SJCRH30 (cell line): ENCODE measurements around the gene UQCC2. TPM values are rescaled to one million over a fixed set of nuclear protein-coding genes. Genes with fewer than 3 reads are reported as not detected.

Experiments used
- DNase-seq, 2 experiments: peaks; one replicate each; pipeline ENCODE4 v3.0.0-alpha.2; 2015 to 2020
- H3K27ac ChIP-seq: fragments of 250-450 bp; sonication (Bioruptor Pico); 2 replicates; pipeline ENCODE4 v1.5.1; 2020; ENCODE audit warnings: mild to moderate bottlenecking, moderate library complexity
- H3K27me3 ChIP-seq: fragments of 250-450 bp; sonication (Bioruptor Pico); 2 replicates; pipeline ENCODE4 v1.5.1; 2020; ENCODE audit warnings: mild to moderate bottlenecking, moderate library complexity
- H3K36me3 ChIP-seq: fragments of 250-450 bp; sonication (Bioruptor Pico); 2 replicates; pipeline ENCODE4 v1.5.1; 2020; ENCODE audit warnings: mild to moderate bottlenecking, moderate library complexity
- H3K4me1 ChIP-seq: fragments of 250-450 bp; sonication (Bioruptor Pico); 2 replicates; pipeline ENCODE4 v1.5.1; 2020; ENCODE audit warnings: mild to moderate bottlenecking, moderate library complexity
- H3K4me3 ChIP-seq: fragments of 250-450 bp; sonication (Bioruptor Pico); 2 replicates; pipeline ENCODE4 v1.5.1; 2020; ENCODE audit warnings: mild to moderate bottlenecking, moderate library complexity
- H3K9me3 ChIP-seq: fragments of 250-450 bp; sonication (Bioruptor Pico); replicated peaks from 2 replicates; pipeline ENCODE4 v1.5.1; 2020; ENCODE audit warnings: mild to moderate bottlenecking, moderate library complexity
- total RNA-seq: library from RNA; depleted of rRNA; stranded (reverse); fragments of >200 nt; shearing (Covaris generic); gene quantifications from 2 replicates; pipeline ENCODE4 v1.2.3, GENCODE V29; 2014; rRNA removed

Gene UQCC2
- total RNA-seq = 29.7 and 30.7 TPM in 2 replicates

DNA sequence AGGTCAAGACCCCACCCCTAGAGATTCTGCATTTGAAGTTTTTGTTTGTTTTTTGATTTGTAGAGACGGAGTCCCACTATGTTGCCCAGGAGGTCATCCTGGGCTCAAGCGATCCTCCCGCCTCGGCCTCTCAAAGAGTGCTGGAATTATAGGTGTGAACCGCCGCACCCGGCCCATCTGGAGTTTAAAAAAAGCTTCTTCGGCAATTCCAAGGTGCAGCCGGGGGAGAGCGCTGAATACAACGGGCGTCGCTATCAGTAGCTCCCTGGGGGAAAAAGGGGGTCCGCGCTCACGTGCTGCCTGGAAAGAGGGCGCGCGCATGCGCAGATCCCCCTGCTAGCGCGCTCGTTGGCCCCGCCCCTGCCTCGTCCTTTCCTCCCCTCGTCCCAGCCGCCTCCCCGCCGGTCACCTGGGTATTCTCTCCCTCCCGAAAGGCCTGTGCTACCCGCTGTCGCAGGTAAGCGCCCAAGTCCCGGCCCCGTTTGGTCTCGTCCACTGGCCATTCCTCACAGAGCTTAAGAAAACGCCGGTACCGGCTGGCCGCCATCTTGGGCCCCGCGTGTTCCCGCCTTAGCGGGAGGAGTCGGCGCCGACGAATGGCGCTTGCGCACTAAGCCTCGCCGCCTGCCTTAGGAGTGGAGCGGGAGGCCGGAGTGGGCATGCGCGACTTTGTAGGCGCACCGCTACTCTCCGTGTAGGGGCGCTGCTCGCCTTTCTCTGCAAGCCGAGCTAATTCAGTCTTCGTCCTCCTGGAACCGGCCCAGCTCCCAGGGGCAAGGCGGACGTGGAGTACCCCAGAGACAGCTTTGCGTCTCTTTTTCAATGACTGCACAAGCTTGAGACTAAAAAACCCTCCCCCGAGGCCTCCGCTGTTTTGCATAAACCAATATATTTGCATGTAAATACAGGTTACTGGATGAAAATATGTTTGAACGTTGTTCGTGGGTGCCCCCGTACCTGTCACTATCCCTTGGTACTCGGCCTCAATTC, at the start of gene UQCC2:
UQCC2 (minus strand) TSS at position 561 of the 990 bp plus-strand sequence; CDS start at position 547, 14 bp downstream.
- peaks cover 4% of the 10 kb centered on the region; the same call in 1 of the 2 replicates for H3K4me1 ChIP-seq
- peak within 1 kb of the TSS; percentile 97 for H3K27ac ChIP-seq
- DNase-seq = peak; percentile 97 to 98
- peak within 1 kb of the TSS; percentile 73 for H3K4me3 ChIP-seq
- H3K9me3 ChIP-seq = no peaks in the 10 kb centered on the region
- H3K27me3 ChIP-seq = no peaks in the 10 kb centered on the region
- H3K36me3 ChIP-seq = peaks cover 5% of the 10 kb centered on the region

DNA sequence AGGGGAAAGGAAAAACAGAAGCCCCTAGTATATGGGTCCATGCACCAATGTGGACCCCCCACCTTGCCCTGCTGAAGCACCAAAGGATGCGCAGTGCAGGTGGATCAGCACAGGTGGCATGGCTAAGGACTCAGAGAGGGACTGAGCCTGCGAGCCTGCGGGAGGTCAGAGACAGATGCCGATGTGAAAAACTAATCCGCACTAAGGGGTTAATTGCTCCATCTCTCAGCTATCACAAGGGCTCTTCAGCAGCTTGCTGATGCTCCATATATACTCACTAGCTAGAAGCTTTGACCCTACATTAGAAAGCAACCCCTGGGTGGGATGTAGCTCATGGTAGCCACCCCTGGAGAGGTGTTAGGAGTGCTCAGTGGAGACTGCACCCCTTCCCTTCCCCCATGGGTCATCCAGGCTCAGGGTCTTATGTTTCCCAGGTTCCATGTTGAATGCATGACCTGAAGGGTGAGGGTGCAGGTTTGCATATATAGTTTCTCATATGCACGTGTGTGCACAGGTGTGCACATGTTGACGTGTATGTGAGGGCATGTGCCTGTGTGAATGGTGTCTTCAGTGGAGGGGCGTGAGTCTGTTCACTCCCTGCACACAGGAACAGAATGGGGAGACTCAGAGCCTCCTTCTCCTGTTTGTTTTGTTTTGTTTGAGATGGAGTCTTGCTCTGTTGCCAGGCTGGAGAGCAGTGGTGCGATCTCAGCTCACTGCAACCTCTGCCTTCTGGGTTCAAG, 48.6 kb upstream of the UQCC2 start:
- Histone ChIP-seq H3K4me3 (no peak overlapping the region), H3K9me3 (no peaks in the 10 kb centered on the region), H3K27ac (no peak overlapping the region), H3K4me1 (peaks cover 27% of the 10 kb centered on the region), H3K27me3 (no peaks in the 10 kb centered on the region), H3K36me3 (no peaks in the 10 kb centered on the region)
- DNase-seq = no peak

DNA sequence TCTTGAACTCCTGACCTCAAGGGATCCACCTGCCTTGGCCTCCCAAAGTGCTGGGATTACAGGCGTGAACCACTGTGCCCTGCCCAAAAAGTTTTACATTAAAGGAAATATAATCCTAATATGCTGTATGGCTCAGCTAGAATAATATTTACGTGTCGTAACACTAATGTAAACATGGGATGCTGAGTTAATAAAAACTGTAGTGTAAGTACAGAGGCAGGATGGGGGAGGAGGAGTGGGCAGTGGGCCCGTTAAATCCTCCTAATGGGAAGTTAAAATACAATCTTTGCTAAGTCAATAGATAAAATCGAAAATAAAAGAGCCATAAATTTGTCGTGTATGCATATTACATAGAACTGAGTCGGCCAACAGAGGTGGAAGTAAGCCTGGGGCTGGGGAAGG, 47.3 kb upstream of the UQCC2 start:
- no peaks in the 10 kb centered on the region for H3K36me3 ChIP-seq
- H3K9me3 ChIP-seq = no peaks in the 10 kb centered on the region
- H3K4me3 ChIP-seq = no peak overlapping the region
- DNase-seq = no peak
- no peak overlapping the region for H3K27ac ChIP-seq
- H3K4me1 ChIP-seq = peaks cover 31% of the 10 kb centered on the region
- no peaks in the 10 kb centered on the region for H3K27me3 ChIP-seq

DNA sequence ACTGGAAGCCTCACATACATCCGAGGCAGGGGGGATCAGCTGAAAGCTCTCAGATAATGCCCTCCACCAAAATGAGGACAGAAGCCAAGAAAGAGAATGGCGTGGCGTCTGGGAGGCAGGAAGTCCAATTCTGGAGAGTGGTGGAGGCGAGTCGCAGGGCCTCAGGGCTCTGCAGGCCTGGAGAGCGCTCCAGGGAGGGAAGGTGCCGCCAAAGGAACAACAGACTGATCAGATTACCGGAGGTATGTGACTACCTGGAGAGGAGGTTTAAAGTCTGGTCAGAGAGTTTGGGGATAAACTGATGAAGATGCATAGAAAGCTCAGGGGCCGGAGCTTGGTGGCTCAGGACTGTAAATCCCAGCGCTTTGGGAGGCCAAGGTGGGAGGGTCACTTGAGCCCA, 46.4 kb upstream of the UQCC2 start:
- no peaks in the 10 kb centered on the region for H3K27me3 ChIP-seq
- H3K9me3 ChIP-seq = no peaks in the 10 kb centered on the region
- H3K36me3 ChIP-seq = no peaks in the 10 kb centered on the region
- peaks cover 31% of the 10 kb centered on the region for H3K4me1 ChIP-seq
- no peak overlapping the region for H3K27ac ChIP-seq
- no peak overlapping the region for H3K4me3 ChIP-seq
- no peak for DNase-seq

DNA sequence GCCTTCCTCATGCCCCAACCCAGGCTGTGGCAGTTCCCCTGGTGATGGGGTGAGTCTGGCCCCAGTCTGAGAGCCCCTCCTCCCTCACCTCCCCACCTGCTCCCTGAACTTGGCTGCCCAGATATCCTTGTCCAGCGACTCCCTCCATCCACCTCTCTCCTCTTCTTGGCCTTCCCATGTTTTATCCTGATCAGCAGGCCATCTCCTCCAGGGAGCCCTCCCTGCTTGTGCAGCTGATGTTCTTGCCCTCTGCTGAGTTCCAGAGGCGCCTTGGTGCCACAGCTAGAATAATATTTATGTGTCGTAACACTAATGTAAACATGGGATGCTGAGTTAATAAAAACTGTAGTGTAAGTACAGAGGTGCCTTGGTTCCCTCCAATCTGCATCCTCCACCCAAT, 45.6 kb upstream of the UQCC2 start:
- no peaks in the 10 kb centered on the region for H3K36me3 ChIP-seq
- DNase-seq = no peak
- H3K4me1 ChIP-seq = peaks cover 35% of the 10 kb centered on the region
- H3K9me3 ChIP-seq = no peaks in the 10 kb centered on the region
- no peak overlapping the region for H3K27ac ChIP-seq
- H3K4me3 ChIP-seq = no peak overlapping the region
- no peaks in the 10 kb centered on the region for H3K27me3 ChIP-seq

DNA sequence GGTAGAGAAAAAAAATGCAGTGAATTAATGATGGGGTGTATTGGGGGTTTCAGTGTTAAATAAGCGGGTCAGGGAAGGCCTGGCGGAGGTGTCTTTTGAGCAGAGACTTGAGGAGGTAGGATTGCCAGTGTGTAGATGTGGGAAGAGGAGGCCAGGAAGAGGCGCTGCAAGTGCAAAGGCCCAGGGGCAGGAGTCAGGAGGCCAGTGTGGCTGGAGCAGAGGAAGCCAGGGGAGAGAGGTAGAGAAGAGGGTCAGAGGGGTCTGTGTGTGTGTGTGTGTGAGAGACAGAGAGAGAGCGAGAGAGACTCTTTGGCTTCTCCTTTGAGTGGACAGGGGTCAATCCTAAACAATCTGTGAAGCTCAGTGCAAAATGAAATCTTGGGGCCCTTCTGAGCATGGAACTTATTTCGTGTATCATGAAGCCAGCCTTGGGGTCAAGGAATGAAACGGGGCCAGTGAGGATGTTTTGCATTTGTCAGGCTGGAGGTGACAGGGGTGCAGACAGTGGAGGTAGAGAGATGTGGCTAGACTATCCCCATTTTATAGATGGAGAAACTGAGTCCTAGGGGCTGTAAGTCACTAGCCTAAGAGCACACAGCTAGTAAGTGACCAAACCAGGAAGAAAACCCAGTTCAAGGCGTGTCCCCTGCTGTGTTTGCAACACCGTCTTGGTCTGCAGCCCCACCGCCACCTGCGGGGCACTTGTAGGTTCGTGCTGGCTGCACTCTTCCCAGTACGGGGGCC, 44.9 kb upstream of the UQCC2 start:
- Histone ChIP-seq H3K4me3 (no peak overlapping the region), H3K4me1 (peaks cover 35% of the 10 kb centered on the region), H3K36me3 (no peaks in the 10 kb centered on the region), H3K9me3 (no peaks in the 10 kb centered on the region), H3K27me3 (no peaks in the 10 kb centered on the region), H3K27ac (no peak overlapping the region)
- DNase-seq = no peak

DNA sequence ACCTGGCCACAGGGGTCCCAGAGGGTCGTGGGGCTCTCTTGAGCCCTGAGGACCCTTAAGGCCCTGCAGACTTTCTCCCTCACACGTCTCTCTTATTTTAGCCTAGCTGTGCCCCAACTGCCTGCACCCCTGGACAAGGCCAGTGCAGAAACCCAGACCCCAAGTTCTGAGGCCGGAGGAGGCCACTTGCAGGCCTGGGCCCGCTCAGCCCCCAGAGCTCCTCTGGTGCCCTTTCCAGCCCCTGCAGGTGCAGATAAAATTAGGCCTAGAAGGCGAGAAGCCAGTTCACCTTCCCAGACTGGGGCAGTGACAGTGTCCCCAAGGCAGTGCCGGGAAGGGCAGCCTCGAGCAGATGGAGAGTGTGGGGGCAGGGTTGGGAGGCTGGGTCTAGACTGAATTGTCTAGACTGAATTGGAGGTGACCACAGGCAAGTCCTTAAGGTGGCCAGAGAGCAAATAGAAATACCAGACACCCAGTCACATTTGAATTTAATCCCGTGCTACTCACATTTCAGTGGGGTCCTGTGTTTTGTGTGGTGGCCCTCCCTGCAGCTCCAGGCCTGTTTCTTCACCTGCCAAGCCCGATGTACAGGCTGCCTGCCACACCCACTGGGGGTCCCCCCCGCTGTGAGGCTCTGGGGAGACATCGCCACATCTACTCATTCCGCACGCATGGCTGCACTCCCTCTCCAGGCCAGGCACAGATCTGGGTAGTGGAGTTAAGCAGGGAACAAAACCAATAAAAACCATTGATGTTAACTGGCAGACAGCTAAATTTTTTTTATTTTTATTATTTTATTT, 43.8 kb upstream of the UQCC2 start:
- no peaks in the 10 kb centered on the region for H3K36me3 ChIP-seq
- DNase-seq = peak in 1 of 2 experiments; percentile 54
- no peaks in the 10 kb centered on the region for H3K9me3 ChIP-seq
- no peak overlapping the region for H3K4me3 ChIP-seq
- no peaks in the 10 kb centered on the region for H3K27me3 ChIP-seq
- H3K4me1 ChIP-seq = peaks cover 35% of the 10 kb centered on the region
- H3K27ac ChIP-seq = no peak overlapping the region

DNA sequence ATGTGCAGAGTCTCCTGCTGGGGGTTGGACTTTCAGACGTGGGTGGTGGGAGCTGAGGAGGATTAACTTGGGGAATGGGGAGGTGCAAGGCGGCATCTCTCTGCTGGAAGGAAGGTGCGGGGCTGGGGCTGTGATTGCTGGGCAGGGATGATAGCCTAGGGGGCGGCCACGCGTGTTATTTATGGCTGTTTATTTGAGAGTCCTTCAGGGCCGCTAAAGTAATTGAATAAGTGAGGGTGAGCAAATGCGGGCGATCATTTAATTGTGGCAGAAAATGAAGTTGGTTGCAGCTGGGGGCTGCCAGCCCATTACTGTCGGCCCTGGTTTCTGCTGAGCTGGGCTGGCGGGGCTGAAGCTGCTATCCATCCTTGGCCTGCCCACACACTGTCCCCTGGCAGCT, 42.7 kb upstream of the UQCC2 start:
- DNase-seq = no peak
- no peak overlapping the region for H3K4me3 ChIP-seq
- H3K27ac ChIP-seq = no peak overlapping the region
- no peaks in the 10 kb centered on the region for H3K9me3 ChIP-seq
- H3K27me3 ChIP-seq = no peaks in the 10 kb centered on the region
- peaks cover 33% of the 10 kb centered on the region for H3K4me1 ChIP-seq
- no peaks in the 10 kb centered on the region for H3K36me3 ChIP-seq

DNA sequence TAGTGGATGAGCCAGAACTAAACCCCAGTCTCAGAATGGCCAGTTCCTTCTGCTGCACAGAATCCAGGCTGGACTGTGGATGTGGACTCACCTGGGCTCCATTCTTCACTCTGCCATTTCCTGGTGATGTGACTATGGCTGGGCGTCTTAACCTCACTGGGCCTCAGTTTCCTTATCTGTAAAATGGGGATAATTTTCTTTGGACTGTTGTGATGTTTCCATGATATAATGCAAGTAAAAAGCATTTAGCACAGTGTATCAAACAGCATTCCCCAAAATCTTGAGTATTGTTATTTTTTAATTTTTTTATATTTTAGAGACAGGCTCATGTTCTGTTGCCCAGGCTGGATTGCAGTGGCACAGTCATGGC, 41.1 kb upstream of the UQCC2 start:
- no peaks in the 10 kb centered on the region for H3K9me3 ChIP-seq
- no peaks in the 10 kb centered on the region for H3K36me3 ChIP-seq
- H3K27ac ChIP-seq = no peak overlapping the region
- no peaks in the 10 kb centered on the region for H3K27me3 ChIP-seq
- DNase-seq = no peak
- peaks cover 42% of the 10 kb centered on the region for H3K4me1 ChIP-seq
- H3K4me3 ChIP-seq = no peak overlapping the region

DNA sequence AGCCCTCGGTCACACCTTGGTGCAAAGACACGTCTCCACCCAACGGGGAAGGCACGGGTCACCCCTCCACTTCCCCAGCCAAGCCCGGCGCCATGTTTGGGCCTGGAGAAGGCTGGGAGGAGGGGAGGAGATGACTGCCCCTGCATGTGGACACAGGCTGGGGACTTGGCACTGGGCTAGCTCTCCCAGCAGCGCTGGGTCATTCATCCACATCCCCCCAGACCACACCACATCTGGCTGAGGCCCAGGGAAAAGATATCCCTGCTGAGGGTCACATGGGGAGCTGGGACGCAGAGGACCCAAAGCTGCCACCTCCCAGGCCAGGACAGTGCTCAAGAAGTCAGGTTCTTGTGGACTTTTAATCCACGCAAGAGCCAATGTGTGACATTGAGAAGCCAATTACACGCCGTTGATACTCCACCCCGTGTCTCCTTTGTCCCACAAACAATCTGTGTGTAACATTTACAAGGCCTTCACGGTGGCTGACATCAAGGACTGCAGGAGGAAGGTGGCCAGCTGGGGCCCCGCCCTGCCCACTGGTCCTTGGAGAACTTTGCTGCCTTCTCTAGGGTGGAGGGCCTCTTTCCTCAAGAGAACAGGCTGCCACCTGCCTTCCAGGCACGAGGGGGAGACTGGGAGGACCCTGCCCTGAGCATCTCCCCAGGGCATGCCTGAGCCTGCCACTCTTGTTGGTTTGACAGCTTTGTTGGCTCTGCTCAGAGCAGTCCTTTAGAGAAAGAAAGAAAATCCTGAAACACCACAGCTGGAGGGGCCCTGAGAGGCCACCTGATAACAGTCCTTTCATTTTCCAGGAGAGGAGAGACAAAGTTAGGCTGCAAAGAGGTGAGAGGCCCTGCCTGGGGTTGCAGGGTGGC, 40.5 kb upstream of the UQCC2 start:
- H3K27ac ChIP-seq = no peak overlapping the region

DNA sequence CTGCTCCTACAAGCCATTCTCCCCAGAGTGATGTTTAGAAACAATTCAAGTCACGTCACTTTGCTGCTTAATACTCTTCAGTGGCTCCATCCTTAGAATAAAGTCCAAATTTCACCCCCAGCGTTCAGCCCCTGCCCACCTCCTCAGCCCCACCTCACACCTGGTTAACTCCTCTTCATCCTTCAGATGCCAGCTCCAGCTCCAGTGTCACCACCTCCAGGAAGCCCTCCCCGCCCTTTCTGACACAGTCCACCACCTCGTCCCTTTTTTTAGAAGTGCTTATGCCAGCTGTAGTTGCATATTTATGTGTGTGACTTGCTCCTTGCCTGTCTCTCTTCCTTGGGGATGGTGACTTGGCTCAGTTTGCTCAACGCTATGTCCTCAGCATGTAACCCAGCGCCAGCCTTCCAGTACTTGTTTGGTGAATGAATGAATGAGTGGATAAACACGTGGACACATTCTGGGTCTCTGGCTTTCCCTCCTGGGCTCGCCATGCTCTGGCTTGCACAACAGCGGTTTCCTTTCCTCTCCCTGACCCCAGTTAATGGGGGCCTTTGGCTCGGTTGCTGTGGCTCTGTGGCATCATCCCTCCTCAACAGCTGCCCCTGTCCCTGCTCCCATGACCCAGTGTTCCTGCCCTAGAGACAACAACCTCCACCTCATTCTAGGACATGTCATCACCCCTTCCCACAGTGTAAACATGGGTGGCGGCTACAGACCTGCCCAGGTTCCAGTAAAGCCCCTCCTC, 38.9 kb upstream of the UQCC2 start:
- Histone ChIP-seq H3K36me3 (no peaks in the 10 kb centered on the region), H3K9me3 (no peaks in the 10 kb centered on the region), H3K27ac (no peak overlapping the region), H3K4me3 (no peak overlapping the region), H3K4me1 (peaks cover 46% of the 10 kb centered on the region), H3K27me3 (no peaks in the 10 kb centered on the region)
- DNase-seq = peak in 1 of 2 experiments; percentile 33

More for the DNA sequence above, 40.5 kb upstream of the UQCC2 start:
- Histone ChIP-seq H3K9me3 (no peaks in the 10 kb centered on the region), H3K36me3 (no peaks in the 10 kb centered on the region), H3K4me3 (no peak overlapping the region), H3K4me1 (peaks cover 48% of the 10 kb centered on the region), H3K27me3 (no peaks in the 10 kb centered on the region)
- DNase-seq = no peak

DNA sequence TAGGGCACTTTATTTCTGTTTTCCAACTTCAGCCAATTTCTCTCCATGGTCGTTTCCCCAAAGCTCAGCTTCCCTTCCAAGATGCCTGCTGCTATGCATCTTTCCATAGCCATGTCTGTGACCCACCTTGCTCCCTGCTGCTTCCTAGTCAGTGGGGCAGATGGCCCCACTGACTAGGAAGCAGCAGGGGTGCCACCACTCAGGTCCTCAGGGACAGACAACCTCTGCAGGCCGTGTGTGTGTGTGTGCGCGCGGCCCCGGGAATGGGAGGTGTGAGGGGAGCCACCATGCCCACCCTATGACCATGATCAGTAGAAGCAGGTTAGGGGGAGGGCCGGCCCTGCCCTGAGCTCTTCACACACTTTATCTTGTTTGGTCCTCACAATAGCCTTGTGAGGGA, 37.9 kb upstream of the UQCC2 start:
- Histone ChIP-seq H3K9me3 (no peaks in the 10 kb centered on the region), H3K4me3 (no peak overlapping the region), H3K36me3 (no peaks in the 10 kb centered on the region), H3K27ac (no peak overlapping the region), H3K4me1 (peaks cover 46% of the 10 kb centered on the region), H3K27me3 (no peaks in the 10 kb centered on the region)
- DNase-seq = no peak

DNA sequence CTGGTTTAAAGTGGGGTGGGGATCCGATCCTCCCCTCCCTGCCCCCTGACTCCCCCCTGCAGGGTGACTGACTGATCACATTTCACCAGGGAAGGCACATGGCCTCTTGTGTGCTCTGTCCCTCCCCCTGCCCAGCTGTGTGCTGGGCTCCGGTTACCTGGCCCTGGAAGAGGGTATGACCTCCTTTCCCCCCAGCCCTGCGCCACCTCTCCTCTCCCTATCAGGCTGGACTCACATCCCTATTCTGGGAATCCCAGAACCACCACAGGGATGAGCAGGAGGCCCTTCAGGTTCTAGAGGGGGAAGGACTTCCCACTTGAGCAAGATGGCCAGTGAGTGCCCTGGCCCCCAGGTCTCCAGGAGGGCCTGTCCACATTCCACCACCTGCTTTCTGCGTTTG, 37.3 kb upstream of the UQCC2 start:
- Histone ChIP-seq H3K4me3 (no peak overlapping the region), H3K27me3 (no peaks in the 10 kb centered on the region), H3K27ac (no peak overlapping the region), H3K4me1 (peaks cover 52% of the 10 kb centered on the region), H3K36me3 (no peaks in the 10 kb centered on the region), H3K9me3 (no peaks in the 10 kb centered on the region)
- DNase-seq = peak in 1 of 2 experiments; percentile 15
